NOMO-1 treated with DMSO at 0.1 percent for 48 hours (cell line): Measurements from ENCODE around the gene TMEM116.

Source experiments
- DNase-seq: peaks from one replicate; lab custom pipeline; 2025; ENCODE audit not compliant: unreplicated experiment; lab: John Stamatoyannopoulos, UW

The TMEM116 gene

GRCh38 chr12:111905502-111905901, 107.5 kb downstream of the TMEM116 start:
- DNase-seq, result no peak

- DNase-seq, result no peak
These were observed 108.5 kb downstream of the TMEM116 start for GRCh38 chr12:111904446-111904975.

- no peak for DNase-seq
These were observed 111.8 kb downstream of the TMEM116 start for GRCh38 chr12:111901182-111901581.

GRCh38 chr12:111894556-111894955, 118.4 kb downstream of the TMEM116 start:
- no peak for DNase-seq

- no peak for DNase-seq
These were observed 119.7 kb downstream of the TMEM116 start for GRCh38 chr12:111893287-111893686.

- peak; percentile 10 for DNase-seq
These were observed 124.8 kb downstream of the TMEM116 start for GRCh38 chr12:111887926-111888745.

- peak; percentile 12 for DNase-seq
These were observed 126.1 kb downstream of the TMEM116 start for GRCh38 chr12:111886662-111887545.

- DNase-seq, result no peak
These were observed 131.2 kb downstream of the TMEM116 start for GRCh38 chr12:111881716-111882115.
